ENCODE results near the gene AP1B1. TPM values are rescaled to one million over a fixed set of nuclear protein-coding genes. Genes with fewer than 3 reads are reported as not detected.

AP1B1 gene
- total RNA-seq, 1 experiment from 2014 or later, result 22.6 TPM

DNA sequence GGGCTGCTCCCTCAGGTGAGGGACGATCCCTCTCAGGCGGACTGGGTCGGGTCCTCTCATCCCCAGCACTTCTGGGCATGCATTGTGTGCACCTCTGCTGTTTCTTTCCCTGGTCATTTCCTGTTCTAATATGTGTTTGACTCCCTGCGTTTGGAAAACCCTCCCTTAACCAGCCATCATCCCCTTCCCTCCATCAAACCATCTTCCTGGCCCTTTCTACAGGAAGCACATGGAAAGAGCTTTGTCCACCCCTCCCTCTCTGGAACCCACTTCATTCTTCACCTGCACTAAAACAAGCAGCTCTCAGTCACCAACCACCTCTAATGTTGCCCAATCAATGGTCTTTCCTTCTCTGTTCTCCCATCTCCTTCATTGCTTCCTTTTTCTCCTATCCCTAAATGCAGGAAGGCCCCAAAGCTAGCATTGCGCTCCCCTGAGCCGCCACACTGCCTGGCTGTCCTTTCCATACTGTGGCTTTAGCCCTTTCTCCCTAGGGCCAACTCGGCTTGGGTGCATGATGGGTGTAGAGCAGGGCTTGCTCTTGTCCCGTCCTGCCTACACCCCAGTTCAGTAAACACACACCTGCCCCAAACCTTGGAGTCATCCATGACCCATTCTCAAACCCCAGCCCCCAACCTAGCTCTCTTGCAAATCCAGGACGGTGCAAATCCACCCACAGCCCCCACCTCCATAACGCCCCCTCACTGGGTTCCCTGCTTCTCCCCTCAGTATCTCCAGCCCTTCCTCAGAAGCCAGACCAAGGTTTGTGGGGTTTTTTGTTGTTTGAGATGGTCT lies 87.4 kb downstream of the AP1B1 start:
- no peak for DNase-seq (ENCODE audit: low spot score)

DNA sequence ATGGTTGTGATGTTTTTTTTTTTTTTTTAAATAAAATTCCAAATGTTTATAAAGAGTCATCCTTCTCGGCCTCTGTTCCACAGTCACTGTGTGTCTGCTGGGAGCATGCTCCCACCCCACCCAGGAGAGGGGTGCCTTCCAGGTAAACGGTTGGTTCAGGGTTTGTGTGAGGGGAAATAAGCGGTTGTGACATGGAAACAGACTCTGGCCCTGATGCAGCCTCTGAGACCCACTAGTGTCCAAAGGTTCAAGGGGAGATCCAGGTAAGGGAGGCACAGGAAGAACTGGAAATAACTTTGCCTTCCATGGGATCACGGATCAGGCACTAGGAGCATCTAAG lies 87.9 kb downstream of the AP1B1 start:
- no peak for DNase-seq (ENCODE audit: low spot score)

DNA sequence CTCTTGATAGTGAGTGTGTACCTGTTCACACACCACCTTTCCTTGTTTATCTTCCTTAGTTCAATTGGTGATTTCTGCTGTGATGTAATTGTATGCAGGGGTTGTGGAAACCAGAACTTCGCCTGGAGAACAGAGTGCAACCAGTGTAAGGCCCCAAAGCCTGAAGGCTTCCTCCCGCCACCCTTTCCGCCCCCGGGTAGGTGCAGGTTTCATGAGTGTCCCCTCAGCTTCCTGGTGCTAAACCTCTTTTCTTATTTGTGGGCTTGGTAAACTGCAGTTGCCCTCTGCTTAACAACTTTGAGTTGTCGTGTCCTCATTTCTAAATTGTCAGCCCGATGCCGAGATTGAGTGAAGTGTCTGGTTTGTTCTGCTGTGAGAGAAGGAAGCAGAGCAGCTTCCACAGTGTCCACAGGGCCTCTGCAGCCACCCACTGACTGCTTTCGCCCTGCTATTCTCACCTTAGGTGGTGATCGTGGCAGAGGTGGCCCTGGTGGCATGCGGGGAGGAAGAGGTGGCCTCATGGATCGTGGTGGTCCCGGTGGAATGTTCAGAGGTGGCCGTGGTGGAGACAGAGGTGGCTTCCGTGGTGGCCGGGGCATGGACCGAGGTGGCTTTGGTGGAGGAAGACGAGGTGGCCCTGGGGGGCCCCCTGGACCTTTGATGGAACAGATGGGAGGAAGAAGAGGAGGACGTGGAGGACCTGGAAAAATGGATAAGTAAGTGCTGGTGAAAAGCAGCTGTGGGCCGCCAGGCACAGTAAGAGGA lies 89.1 kb downstream of the AP1B1 start:
- no peak for DNase-seq (ENCODE audit: low spot score)

DNA sequence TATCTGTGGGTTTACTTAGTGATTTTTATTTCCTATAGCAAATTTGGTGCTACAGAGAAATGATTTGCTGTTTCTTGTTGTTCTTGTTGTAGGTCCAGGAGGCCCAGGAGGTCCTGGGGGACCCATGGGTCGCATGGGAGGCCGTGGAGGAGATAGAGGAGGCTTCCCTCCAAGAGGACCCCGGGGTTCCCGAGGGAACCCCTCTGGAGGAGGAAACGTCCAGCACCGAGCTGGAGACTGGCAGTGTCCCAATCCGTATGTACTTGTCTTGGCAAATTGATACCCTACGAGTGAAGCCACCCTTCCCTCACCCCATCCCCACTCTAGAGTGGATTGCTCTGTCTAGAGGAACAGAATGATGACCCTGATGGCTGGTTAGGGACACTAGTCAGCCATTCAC lies 89.7 kb downstream of the AP1B1 start:
- no peak for DNase-seq (ENCODE audit: low spot score)

DNA sequence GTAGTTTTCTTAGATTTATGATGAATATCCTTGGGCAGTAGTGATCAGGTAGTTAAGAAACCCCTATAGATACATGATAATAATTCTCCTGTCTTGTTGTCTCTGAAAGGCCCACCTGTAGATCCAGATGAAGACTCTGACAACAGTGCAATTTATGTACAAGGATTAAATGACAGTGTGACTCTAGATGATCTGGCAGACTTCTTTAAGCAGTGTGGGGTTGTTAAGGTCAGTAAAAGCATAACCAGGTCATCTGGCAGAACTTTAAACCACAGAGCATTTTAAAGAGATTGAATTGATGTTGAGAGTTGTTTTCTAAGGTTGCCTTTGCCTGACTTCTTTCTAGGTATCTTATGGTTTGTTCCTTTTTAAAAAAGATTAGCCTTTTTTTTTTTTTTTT lies 96.0 kb downstream of the AP1B1 start:
- no peak for DNase-seq (ENCODE audit: low spot score)

DNA sequence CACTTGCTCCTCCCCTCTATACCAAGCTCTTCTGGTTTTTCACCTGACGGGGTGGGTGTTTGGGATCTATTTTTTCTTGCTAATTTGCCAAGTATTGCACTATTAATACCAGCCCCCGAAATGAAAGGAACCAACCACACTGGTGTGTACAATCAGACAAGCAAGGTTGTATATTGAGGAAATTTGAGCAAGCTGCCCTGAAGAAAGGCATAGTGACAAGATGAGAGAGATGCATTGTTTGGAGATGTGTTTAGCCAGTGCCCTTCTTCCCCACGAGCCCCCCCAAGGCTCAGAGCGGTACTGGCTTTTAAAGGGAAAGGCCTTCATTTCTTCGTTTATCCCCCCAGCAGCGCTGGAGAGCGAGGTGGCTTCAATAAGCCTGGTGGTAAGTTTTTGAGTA lies 97.2 kb downstream of the AP1B1 start:
- no peak for DNase-seq (ENCODE audit: low spot score)

DNA sequence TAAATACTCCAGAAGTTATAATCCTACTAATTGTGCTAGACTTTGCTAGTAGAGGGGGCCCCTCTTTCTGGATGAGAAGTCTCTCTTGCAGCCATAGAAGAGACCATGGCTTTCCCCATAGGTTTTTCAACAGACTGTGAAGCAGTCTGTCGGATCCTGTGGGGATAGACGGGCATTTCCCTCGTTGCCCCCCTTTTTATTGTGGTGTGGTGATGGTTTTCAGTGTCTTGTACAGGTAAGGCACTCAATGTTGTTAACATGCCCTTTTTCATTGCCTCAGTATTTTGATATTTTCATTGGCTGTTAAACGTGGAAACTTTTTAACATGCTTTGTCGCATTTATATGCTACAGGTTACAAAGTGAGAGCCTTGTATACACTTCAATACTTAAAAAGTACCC lies 98.3 kb downstream of the AP1B1 start:
- no peak for DNase-seq (ENCODE audit: low spot score)

DNA sequence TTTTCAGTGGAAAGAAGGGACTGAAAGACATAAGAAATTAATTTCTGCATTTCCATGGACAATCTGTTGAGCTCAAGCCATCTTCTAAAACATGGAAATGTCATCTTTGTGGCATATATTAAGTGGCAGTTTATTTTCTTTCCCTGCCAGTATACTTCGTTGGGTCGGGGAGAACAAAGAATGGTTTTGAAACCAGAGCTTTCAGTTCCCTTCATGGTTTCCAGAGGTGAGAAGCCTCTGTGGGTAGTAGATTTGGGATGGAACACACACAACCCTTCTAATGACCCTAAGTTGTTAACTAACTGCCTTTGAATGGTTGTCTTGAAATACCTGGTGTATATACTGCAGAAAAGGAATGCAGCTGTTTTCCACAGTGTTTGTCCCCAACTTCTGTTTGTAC lies 99.5 kb downstream of the AP1B1 start:
- DNase-seq (ENCODE audit: low spot score), result no peak

DNA sequence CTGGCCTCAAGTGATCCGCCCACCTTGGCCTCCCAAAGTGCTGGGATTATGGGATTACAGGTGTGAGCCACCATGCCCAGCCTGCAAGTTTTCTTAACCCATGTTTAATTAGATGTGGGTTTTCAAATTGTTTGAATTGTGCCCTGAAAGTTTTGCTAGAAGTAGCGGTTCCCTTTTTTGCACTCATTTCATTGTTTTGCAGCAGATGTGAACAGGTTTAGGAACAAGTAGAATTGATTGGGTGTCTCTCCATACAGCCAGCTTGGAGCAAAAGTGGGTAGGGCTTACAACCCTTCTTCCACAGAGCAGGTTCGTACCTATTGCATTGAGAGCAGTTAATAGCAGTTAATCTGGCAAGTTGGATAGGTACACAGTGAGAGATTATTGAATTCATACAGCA lies 104.2 kb downstream of the AP1B1 start:
- DNase-seq (ENCODE audit: low spot score), result no peak

DNA sequence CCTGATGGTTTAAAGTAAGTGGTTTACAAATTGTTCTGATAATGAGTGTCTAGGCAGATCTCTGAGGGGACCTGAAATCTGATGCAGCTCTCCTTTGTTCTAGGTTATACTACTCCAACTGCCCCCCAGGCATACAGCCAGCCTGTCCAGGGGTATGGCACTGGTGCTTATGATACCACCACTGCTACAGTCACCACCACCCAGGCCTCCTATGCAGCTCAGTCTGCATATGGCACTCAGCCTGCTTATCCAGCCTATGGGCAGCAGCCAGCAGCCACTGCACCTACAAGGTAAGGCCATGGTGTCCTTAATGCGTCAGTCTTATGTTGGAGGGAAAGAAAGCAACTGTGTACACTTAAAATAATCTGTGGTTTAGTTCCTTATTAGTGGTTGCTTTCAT lies 110.4 kb downstream of the AP1B1 start:
- no peak for DNase-seq (ENCODE audit: low spot score)

Other genes with a start within 250 kb of the AP1B1 start
- gene EMID1, start 182.7 kb downstream of the AP1B1 start, total RNA-seq (2014; rRNA removed; shearing (Covaris generic)), result 3.0 and 9.5 TPM in 2 replicates
- gene RHBDD3, start 120.6 kb downstream of the AP1B1 start, total RNA-seq (2014; rRNA removed; shearing (Covaris generic)), result 13.6 and 14.2 TPM in 2 replicates
- gene EWSR1, start 120.3 kb downstream of the AP1B1 start, total RNA-seq (2014; rRNA removed; shearing (Covaris generic)), result 153 and 206 TPM in 2 replicates
- 3.9 and 4.0 TPM in 2 replicates for gene GAS2L1, start 81.9 kb downstream of the AP1B1 start, total RNA-seq (2014; rRNA removed; shearing (Covaris generic))
- gene RASL10A, start 72.9 kb downstream of the AP1B1 start, total RNA-seq (2014; rRNA removed; shearing (Covaris generic)), result not detected in 2 replicates
- 0.08 TPM in 1 of 2 replicates, not detected in the other for gene RFPL1, start 50.0 kb upstream of the AP1B1 start, total RNA-seq (2014; rRNA removed; shearing (Covaris generic))
- gene NEFH, start 91.6 kb upstream of the AP1B1 start, total RNA-seq (2014; rRNA removed; shearing (Covaris generic)), result not detected in 2 replicates
- gene THOC5, start 165.2 kb upstream of the AP1B1 start, total RNA-seq (2014; rRNA removed; shearing (Covaris generic)), result 30.2 and 39.8 TPM in 2 replicates
- 58.8 and 72.4 TPM in 2 replicates for gene NIPSNAP1, start 192.5 kb upstream of the AP1B1 start, total RNA-seq (2014; rRNA removed; shearing (Covaris generic))
- 32.3 and 32.4 TPM in 2 replicates for gene NF2, start 215.1 kb upstream of the AP1B1 start, total RNA-seq (2014; rRNA removed; shearing (Covaris generic))

Measured in H4 (cell line).